Measurements from ENCODE around the gene UCK1.

Gene UCK1

GRCh38 chr9:131545003-131545785 lies 14.1 kb upstream of the UCK1 start, which contains the start of gene PRRT1B:
TSS of gene PRRT1B (plus strand) at chr9:131545523. CDS start at chr9:131545616, 93 bp downstream.
- no peak within 1 kb of the TSS for H3K27ac Mint-ChIP-seq
- DNase-seq (ENCODE audit: low spot score): no peak
- H3K4me1 Mint-ChIP-seq (ENCODE audit: low read depth): peaks cover 3% of the 10 kb centered on the region
- H3K4me3 Mint-ChIP-seq: peak within 1 kb of the TSS; percentile 24
- H3K9me3 Mint-ChIP-seq: peaks cover 20% of the 10 kb centered on the region
- peaks cover 4% of the 10 kb centered on the region for H3K36me3 Mint-ChIP-seq (ENCODE audit: low read depth)
- peaks cover 63% of the 10 kb centered on the region for H3K27me3 Mint-ChIP-seq (ENCODE audit: low read depth)

- Mint-ChIP-seq H3K27ac (no peak overlapping the region), H3K9me3 (peaks cover 20% of the 10 kb centered on the region), H3K4me3 (no peak overlapping the region), H3K4me1 (ENCODE audit: low read depth) (peaks cover 8% of the 10 kb centered on the region), H3K36me3 (ENCODE audit: low read depth) (peaks cover 4% of the 10 kb centered on the region), H3K27me3 (ENCODE audit: low read depth) (peaks cover 42% of the 10 kb centered on the region)
- no peak for DNase-seq (ENCODE audit: low spot score)
Observed at GRCh38 chr9:131543141-131543540, 12.1 kb upstream of the UCK1 start.

GRCh38 chr9:131539223-131539923 lies 8.3 kb upstream of the UCK1 start:
- Mint-ChIP-seq H3K27ac (no peak overlapping the region), H3K36me3 (ENCODE audit: low read depth) (peaks cover 4% of the 10 kb centered on the region), H3K4me3 (no peak overlapping the region), H3K9me3 (peaks cover 18% of the 10 kb centered on the region), H3K4me1 (ENCODE audit: low read depth) (peaks cover 17% of the 10 kb centered on the region), H3K27me3 (ENCODE audit: low read depth) (peaks cover 11% of the 10 kb centered on the region)
- DNase-seq (ENCODE audit: low spot score): no peak

- Mint-ChIP-seq H3K4me1 (ENCODE audit: low read depth) (peaks cover 18% of the 10 kb centered on the region), H3K27ac (no peak overlapping the region), H3K9me3 (peaks cover 4% of the 10 kb centered on the region), H3K36me3 (ENCODE audit: low read depth) (no peaks in the 10 kb centered on the region), H3K27me3 (ENCODE audit: low read depth) (peaks cover 3% of the 10 kb centered on the region), H3K4me3 (no peak overlapping the region)
- DNase-seq (ENCODE audit: low spot score): no peak
Observed at GRCh38 chr9:131537946-131538345, 6.9 kb upstream of the UCK1 start.

GRCh38 chr9:131534721-131535237 lies 3.7 kb upstream of the UCK1 start:
- Mint-ChIP-seq H3K36me3 (ENCODE audit: low read depth) (no peaks in the 10 kb centered on the region), H3K4me3 (peak overlapping the region; percentile 14), H3K9me3 (no peaks in the 10 kb centered on the region), H3K4me1 (ENCODE audit: low read depth) (peaks cover 17% of the 10 kb centered on the region), H3K27ac (peak overlapping the region; percentile 11), H3K27me3 (ENCODE audit: low read depth) (no peaks in the 10 kb centered on the region)
- no peak for DNase-seq (ENCODE audit: low spot score)

- Mint-ChIP-seq H3K9me3 (no peaks in the 10 kb centered on the region), H3K27ac (peak overlapping the region; percentile 67), H3K27me3 (ENCODE audit: low read depth) (no peaks in the 10 kb centered on the region), H3K4me3 (peak overlapping the region; percentile 81), H3K4me1 (ENCODE audit: low read depth) (peaks cover 22% of the 10 kb centered on the region), H3K36me3 (ENCODE audit: low read depth) (peaks cover 24% of the 10 kb centered on the region)
- DNase-seq (ENCODE audit: low spot score): peak; percentile 20
Observed at GRCh38 chr9:131530546-131530919, 530 bp downstream of the UCK1 start.

GRCh38 chr9:131529597-131530545 lies 1.2 kb downstream of the UCK1 start:
- H3K4me1 Mint-ChIP-seq (ENCODE audit: low read depth): peaks cover 21% of the 10 kb centered on the region
- peak overlapping the region; percentile 67 for H3K27ac Mint-ChIP-seq
- H3K36me3 Mint-ChIP-seq (ENCODE audit: low read depth): peaks cover 24% of the 10 kb centered on the region

GRCh38 chr9:131528886-131529505 lies 2.1 kb downstream of the UCK1 start:
- Mint-ChIP-seq H3K9me3 (no peaks in the 10 kb centered on the region), H3K27me3 (ENCODE audit: low read depth) (no peaks in the 10 kb centered on the region), H3K4me1 (ENCODE audit: low read depth) (peaks cover 15% of the 10 kb centered on the region), H3K27ac (no peak overlapping the region), H3K4me3 (peak overlapping the region; percentile 62), H3K36me3 (ENCODE audit: low read depth) (peaks cover 30% of the 10 kb centered on the region)
- no peak for DNase-seq (ENCODE audit: low spot score)

More at GRCh38 chr9:131529597-131530545, 1.2 kb downstream of the UCK1 start:
- Mint-ChIP-seq H3K4me3 (peak overlapping the region; percentile 81), H3K27me3 (ENCODE audit: low read depth) (no peaks in the 10 kb centered on the region), H3K9me3 (no peaks in the 10 kb centered on the region)
- DNase-seq (ENCODE audit: low spot score): no peak

- Mint-ChIP-seq H3K27ac (peak overlapping the region; percentile 38), H3K4me3 (peak overlapping the region; percentile 62)
Observed at GRCh38 chr9:131528186-131528585, 2.9 kb downstream of the UCK1 start.

GRCh38 chr9:131525643-131526565 lies 5.2 kb downstream of the UCK1 start:
- no peak overlapping the region for H3K4me3 Mint-ChIP-seq
- no peaks in the 10 kb centered on the region for H3K27me3 Mint-ChIP-seq (ENCODE audit: low read depth)

More at GRCh38 chr9:131528186-131528585, 2.9 kb downstream of the UCK1 start:
- Mint-ChIP-seq H3K36me3 (ENCODE audit: low read depth) (peaks cover 30% of the 10 kb centered on the region), H3K4me1 (ENCODE audit: low read depth) (peaks cover 15% of the 10 kb centered on the region), H3K27me3 (ENCODE audit: low read depth) (no peaks in the 10 kb centered on the region), H3K9me3 (no peaks in the 10 kb centered on the region)
- DNase-seq (ENCODE audit: low spot score): no peak

GRCh38 chr9:131524665-131525315 lies 6.3 kb downstream of the UCK1 start:
- no peaks in the 10 kb centered on the region for H3K9me3 Mint-ChIP-seq
- no peak overlapping the region for H3K27ac Mint-ChIP-seq
- H3K27me3 Mint-ChIP-seq (ENCODE audit: low read depth): no peaks in the 10 kb centered on the region
- H3K4me3 Mint-ChIP-seq: no peak overlapping the region
- peaks cover 11% of the 10 kb centered on the region for H3K4me1 Mint-ChIP-seq (ENCODE audit: low read depth)
- peaks cover 42% of the 10 kb centered on the region for H3K36me3 Mint-ChIP-seq (ENCODE audit: low read depth)
- DNase-seq (ENCODE audit: low spot score): no peak

More at GRCh38 chr9:131525643-131526565, 5.2 kb downstream of the UCK1 start:
- peaks cover 37% of the 10 kb centered on the region for H3K36me3 Mint-ChIP-seq (ENCODE audit: low read depth)
- peaks cover 15% of the 10 kb centered on the region for H3K4me1 Mint-ChIP-seq (ENCODE audit: low read depth)
- H3K9me3 Mint-ChIP-seq: no peaks in the 10 kb centered on the region
- H3K27ac Mint-ChIP-seq: no peak overlapping the region
- DNase-seq (ENCODE audit: low spot score): no peak

Measured in T-helper 2 cell treated with Interferon-gamma antibody and Interleukin-4, amounts not matched to agents 5 μg/mL and 100 μg/mL, for 36 hours (primary cell).